NK-92 treated with Interleukin-12 subunit alpha and Interleukin-12 subunit beta, amount 100 ng/mL, for 24 hours (cell line): ENCODE data around the gene LRP1B.
"Not testable (repeated sequence)": the region's sequence is repeated elsewhere in the genome, so short reads cannot be mapped to it uniquely, and the experiment has no call there.

ENCODE experiments used
- DNase-seq: peaks from one replicate; lab custom pipeline; 2025; lab: John Stamatoyannopoulos, UW

Gene LRP1B

GRCh38 chr2:141015341-141016047 lies 1115.3 kb downstream of the LRP1B start:
- DNase-seq, result no peak

GRCh38 chr2:141003967-141004657 lies 1126.7 kb downstream of the LRP1B start:
- no peak for DNase-seq

GRCh38 chr2:141001750-141002149 lies 1129.1 kb downstream of the LRP1B start:
- no peak for DNase-seq

GRCh38 chr2:140998577-140998976 lies 1132.2 kb downstream of the LRP1B start:
- no peak for DNase-seq

- DNase-seq, result no peak
Observed at GRCh38 chr2:140998017-140998416, 1132.8 kb downstream of the LRP1B start.

- no peak for DNase-seq
Observed at GRCh38 chr2:140994856-140995255, 1136.0 kb downstream of the LRP1B start.

- DNase-seq, result no peak
Observed at GRCh38 chr2:140990416-140990815, 1140.4 kb downstream of the LRP1B start.

GRCh38 chr2:140988597-140988996 lies 1142.2 kb downstream of the LRP1B start:
- no peak for DNase-seq

- DNase-seq, result no peak
Observed at GRCh38 chr2:140986456-140986855, 1144.4 kb downstream of the LRP1B start.

GRCh38 chr2:140975237-140975636 lies 1155.6 kb downstream of the LRP1B start:
- DNase-seq, result no peak

GRCh38 chr2:140972724-140973123 lies 1158.1 kb downstream of the LRP1B start:
- DNase-seq, result no peak

GRCh38 chr2:140964324-140964723 lies 1166.5 kb downstream of the LRP1B start:
- DNase-seq, result not testable (repeated sequence)

GRCh38 chr2:140949932-140950331 lies 1180.9 kb downstream of the LRP1B start:
- DNase-seq, result no peak

- no peak for DNase-seq
Observed at GRCh38 chr2:140947236-140947635, 1183.6 kb downstream of the LRP1B start.

- no peak for DNase-seq
Observed at GRCh38 chr2:140943867-140944266, 1186.9 kb downstream of the LRP1B start.

- no peak for DNase-seq
Observed at GRCh38 chr2:140942284-140942683, 1188.5 kb downstream of the LRP1B start.

- no peak for DNase-seq
Observed at GRCh38 chr2:140929849-140930248, 1201.0 kb downstream of the LRP1B start.

GRCh38 chr2:140918426-140918825 lies 1212.4 kb downstream of the LRP1B start:
- no peak for DNase-seq

GRCh38 chr2:140916410-140916809 lies 1214.4 kb downstream of the LRP1B start:
- no peak for DNase-seq

- DNase-seq, result no peak
Observed at GRCh38 chr2:140910683-140911082, 1220.1 kb downstream of the LRP1B start.

GRCh38 chr2:140905083-140905781 lies 1225.6 kb downstream of the LRP1B start:
- no peak for DNase-seq

- no peak for DNase-seq
Observed at GRCh38 chr2:140895378-140895777, 1235.4 kb downstream of the LRP1B start.

GRCh38 chr2:140893685-140894084 lies 1237.1 kb downstream of the LRP1B start:
- no peak for DNase-seq
